Thyroid gland (tissue), 4 donors: ENCODE data around the gene MAP1B.

Experiments used
- POLR2A ChIP-seq, 2 donors: fragments of 450-650 bp; IDR thresholded peaks; one replicate each; pipeline ENCODE4 v1.6.1; 2017; ENCODE audit warnings: antibody characterized with exemption in 2 of 2, mild to moderate bottlenecking in 2 of 2, moderate library complexity in 1 of 2
- TF ChIP-seq, protein P1 (sequence below), 6 experiments: fragments of 200-600 bp in 3 of 6; fragments of 450-650 bp in 3 of 6; sonication (generic) in 3 of 6; IDR thresholded peaks; one replicate each; pipeline ENCODE4 v1.5.1; 2016 to 2019; ENCODE audit warnings: antibody characterized with exemption in 6 of 6, mild to moderate bottlenecking in 2 of 6, inconsistent platforms in 1 of 6, moderate library complexity in 1 of 6

GRCh38 chr5:72160329-72160728, 53.1 kb downstream of the MAP1B start:
- TF ChIP-seq, protein P1, sequence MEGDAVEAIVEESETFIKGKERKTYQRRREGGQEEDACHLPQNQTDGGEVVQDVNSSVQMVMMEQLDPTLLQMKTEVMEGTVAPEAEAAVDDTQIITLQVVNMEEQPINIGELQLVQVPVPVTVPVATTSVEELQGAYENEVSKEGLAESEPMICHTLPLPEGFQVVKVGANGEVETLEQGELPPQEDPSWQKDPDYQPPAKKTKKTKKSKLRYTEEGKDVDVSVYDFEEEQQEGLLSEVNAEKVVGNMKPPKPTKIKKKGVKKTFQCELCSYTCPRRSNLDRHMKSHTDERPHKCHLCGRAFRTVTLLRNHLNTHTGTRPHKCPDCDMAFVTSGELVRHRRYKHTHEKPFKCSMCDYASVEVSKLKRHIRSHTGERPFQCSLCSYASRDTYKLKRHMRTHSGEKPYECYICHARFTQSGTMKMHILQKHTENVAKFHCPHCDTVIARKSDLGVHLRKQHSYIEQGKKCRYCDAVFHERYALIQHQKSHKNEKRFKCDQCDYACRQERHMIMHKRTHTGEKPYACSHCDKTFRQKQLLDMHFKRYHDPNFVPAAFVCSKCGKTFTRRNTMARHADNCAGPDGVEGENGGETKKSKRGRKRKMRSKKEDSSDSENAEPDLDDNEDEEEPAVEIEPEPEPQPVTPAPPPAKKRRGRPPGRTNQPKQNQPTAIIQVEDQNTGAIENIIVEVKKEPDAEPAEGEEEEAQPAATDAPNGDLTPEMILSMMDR (IDR thresholded peaks at IDR 0.05) = no peak
- TF ChIP-seq POLR2A (IDR thresholded peaks at IDR 0.05) = no peak
